Cardiac fibroblast (primary cell): ENCODE results near the gene MEMO1.
"Not testable (repeated sequence)": the region's sequence is repeated elsewhere in the genome, so short reads cannot be mapped to it uniquely, and the experiment has no call there.

Source experiments
- DNase-seq, 2 donors: peaks; one replicate each; pipeline versions ENCODE4 v3.0.0 to v3.0.0-alpha.2; 2010; ENCODE audit warnings: low read depth in 2 of 2
- H3K4me3 ChIP-seq, 2 donors: replicated peaks in 1 of 2; 1 replicate in 1 of 2; 2 replicates in 1 of 2; pipeline ENCODE4 v1.5.1; 2011; ENCODE audit warnings: low read depth in 2 of 2, low read length in 2 of 2, mild to moderate bottlenecking in 2 of 2, moderate library complexity in 1 of 2
- TF ChIP-seq, protein P1 (sequence below): IDR thresholded peaks from one replicate; pipeline ENCODE4 v1.5.1; 2011; ENCODE audit warnings: low read depth, mild to moderate bottlenecking, low read length, inconsistent platforms

The MEMO1 gene

DNA sequence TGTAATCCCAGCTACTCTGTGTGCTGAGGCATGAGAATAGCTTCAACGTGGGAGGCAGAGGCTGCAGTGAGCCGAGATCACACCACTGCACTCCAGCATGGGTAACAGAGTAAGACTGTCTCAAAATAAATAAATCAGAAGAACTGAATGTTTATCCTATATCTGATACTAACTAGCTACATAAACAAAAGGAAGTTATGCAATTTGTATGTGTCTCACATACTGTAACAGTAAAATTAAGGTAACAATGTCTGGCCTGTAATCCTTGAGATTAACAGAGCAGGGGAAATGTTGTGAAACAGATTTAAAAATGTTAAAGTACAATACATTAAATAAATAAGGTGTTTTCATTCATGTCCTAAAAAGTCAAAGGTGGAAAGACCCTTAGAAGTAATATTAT is 150.8 kb downstream of the MEMO1 start:
- TF ChIP-seq, protein P1, sequence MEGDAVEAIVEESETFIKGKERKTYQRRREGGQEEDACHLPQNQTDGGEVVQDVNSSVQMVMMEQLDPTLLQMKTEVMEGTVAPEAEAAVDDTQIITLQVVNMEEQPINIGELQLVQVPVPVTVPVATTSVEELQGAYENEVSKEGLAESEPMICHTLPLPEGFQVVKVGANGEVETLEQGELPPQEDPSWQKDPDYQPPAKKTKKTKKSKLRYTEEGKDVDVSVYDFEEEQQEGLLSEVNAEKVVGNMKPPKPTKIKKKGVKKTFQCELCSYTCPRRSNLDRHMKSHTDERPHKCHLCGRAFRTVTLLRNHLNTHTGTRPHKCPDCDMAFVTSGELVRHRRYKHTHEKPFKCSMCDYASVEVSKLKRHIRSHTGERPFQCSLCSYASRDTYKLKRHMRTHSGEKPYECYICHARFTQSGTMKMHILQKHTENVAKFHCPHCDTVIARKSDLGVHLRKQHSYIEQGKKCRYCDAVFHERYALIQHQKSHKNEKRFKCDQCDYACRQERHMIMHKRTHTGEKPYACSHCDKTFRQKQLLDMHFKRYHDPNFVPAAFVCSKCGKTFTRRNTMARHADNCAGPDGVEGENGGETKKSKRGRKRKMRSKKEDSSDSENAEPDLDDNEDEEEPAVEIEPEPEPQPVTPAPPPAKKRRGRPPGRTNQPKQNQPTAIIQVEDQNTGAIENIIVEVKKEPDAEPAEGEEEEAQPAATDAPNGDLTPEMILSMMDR, result no peak
- DNase-seq, result peak in 1 of 2 donors; percentile 16
- H3K4me3 ChIP-seq, result no peak overlapping the region

DNA sequence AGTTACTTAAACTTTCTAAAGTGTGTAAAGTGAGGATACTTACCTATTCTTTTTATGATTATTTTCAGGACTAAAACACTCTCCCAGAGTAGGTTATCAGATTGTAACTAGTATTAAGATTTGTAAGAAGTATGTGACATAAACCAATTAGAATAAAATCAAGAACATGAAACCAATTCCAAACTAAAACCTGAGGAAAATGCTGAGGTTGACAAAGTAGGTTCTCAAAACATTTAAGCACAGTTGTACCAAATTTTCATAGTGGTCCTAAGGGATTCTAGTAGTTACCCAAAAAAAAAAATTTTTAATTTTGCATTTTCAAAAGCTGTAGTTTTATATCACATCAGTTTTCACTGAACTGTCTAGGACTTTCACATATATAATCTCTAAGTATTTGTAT is 157.3 kb downstream of the MEMO1 start:
- no peak overlapping the region for H3K4me3 ChIP-seq
- no peak for DNase-seq
- TF ChIP-seq, protein P1, result no peak

DNA sequence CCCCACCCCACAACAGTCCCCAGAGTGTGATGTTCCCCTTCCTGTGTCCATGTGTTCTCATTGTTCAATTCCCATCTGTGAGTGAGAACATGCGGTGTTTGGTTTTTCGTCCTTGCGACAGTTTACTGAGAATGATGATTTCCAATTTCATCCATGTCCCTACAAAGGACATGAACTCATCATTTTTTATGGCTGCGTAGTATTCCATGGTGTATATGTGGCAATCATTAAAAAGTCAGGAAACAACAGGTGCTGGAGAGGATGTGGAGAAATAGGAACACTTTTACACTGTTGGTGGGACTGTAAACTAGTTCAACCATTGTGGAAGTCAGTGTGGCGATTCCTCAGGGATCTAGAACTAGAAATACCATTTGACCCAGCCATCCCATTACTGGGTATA is 168.7 kb downstream of the MEMO1 start:
- H3K4me3 ChIP-seq, DNase-seq: not testable (repeated sequence)

DNA sequence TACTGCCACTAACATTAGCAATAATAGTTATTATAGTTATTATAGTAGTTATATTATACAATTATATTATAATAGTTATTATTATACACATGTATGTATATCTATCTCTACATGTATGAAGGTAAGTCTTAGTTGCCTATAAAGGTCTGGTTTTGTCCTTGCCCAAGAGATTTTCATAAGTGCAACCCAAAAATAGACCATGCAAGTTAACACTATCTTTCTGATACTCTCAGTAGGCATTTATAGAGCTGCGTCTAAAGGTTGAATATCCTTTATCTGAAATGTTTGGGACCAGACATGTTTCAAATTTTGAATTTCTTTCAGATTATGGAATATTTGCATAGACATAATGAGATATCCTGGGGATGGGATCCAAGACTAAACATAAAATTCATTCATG is 175.4 kb downstream of the MEMO1 start:
- TF ChIP-seq, protein P1, result no peak
- DNase-seq, result no peak

DNA sequence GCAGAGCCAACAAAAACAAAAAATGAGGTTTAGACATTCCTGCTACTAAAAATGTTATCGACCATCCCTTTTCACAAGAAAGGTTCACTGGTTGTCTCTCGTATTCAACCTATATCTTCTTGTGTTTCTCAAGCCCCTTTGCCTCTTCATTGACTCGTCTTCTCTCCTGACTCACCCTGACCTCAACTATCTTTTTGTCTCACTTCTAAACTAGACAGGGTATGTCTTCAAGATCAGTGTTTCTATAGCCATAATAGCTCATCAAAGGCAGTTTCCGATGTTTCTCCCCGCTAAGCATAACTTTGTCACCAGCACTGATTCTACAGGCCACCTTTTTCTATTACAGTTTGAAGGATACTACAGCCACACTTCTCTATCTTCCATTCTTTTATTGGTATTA is 178.4 kb downstream of the MEMO1 start:
- TF ChIP-seq, protein P1, result no peak
- DNase-seq, result no peak
- H3K4me3 ChIP-seq, result no peak overlapping the region

More for the DNA sequence above, 175.4 kb downstream of the MEMO1 start:
- no peak overlapping the region for H3K4me3 ChIP-seq

DNA sequence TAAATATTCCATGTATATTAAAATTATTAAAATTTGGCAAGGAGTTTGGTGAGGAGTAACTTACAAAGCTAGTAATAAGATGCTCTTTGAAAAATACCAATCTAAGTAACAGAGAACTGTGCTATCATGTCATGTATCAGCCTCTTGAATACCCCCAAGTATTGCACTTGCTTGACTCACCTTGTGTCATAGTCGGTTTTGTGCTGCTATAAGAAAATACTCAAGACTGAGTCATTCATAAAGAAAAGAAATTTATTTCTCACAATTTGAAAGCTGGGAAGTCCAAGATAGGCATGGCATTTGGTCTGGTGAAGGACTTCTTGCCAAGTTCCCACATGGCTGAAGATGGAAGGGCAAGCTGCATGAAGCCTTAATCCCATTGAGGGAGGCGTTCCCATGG is 179.2 kb downstream of the MEMO1 start:
- H3K4me3 ChIP-seq, result no peak overlapping the region
- TF ChIP-seq, protein P1, result no peak
- DNase-seq, result peak in 1 of 2 donors; percentile 49

DNA sequence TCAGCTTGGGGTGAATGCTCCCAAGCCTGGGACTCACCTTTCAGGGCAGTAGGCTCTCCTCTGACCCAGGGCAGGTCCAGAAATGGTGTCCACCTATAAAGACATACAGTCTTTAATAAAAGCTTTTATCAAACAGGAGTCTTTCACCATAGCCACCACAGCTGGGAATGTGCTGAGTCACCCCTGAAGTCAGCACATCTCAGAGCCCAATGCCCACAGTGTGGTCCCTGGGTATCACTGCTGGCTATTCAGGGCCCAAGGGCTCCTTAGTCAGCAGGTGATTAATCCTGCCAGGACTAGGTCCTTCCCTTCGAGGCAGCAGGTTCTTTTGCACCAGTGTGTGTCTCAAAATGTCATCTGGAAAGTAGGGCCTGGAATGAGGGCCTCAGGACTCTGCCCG is 181.9 kb downstream of the MEMO1 start:
- H3K4me3 ChIP-seq, result no peak overlapping the region
- peak in 1 of 2 donors; percentile 25 for DNase-seq
- TF ChIP-seq, protein P1, result no peak
